ENCODE data around the gene NFILZ.

Gene NFILZ

DNA sequence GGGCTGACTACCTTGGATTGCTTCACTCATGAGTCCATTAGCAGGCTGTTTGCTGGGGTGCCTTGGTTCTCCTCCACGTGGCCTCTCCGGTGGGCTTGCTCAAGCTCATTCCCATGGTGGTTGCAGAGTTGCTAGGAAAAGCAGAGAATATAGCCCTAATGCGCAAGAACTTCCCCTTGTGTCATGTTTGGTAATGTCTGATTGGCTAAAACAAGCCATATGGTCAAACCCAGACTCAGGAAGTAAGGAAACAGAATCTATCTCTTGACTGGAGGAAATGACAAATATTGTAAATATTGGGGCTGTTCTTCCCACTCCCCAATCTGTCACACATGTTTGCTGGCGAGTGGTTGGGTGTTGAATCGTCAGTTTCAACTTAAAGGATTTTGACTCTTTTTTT is 12.1 kb downstream of the NFILZ start:
- FAIRE-seq, result no peak

DNA sequence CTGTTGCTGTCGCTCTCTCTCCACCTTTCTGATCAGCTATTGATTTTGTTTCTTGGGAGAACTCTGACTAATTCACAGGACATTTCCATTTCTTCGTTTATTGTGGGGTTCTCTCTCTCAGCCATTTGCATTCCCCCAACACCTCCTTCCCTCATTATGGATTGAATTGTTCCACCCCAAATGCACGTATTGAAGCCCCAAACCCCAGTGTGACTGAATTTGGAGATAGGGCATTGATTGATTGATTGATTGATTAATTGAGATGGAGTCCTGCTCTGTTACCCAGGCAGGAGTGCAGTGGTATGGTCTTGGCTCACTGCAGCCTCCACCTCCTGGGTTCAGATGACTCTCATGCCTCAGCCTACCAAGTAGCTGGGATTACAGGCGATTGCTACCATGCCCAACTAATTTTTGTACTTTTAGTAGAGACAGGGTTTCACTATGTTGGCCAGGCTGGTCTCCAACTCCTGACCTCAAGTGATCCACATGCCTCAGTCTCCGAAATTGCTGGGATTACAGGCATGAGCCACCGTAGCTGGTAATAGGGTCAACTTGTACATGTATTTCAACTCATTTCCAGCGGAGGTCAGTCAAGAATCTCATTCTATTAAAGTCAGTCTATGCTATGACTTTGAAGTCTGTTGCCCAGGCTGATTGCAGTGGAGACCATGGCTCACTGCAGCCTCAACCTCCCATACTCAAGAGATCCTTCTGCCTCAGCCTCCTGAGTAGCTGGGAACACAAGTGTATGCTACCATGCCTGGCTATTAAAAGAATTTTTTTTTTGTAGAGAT is 13.6 kb downstream of the NFILZ start:
- no peak for FAIRE-seq

DNA sequence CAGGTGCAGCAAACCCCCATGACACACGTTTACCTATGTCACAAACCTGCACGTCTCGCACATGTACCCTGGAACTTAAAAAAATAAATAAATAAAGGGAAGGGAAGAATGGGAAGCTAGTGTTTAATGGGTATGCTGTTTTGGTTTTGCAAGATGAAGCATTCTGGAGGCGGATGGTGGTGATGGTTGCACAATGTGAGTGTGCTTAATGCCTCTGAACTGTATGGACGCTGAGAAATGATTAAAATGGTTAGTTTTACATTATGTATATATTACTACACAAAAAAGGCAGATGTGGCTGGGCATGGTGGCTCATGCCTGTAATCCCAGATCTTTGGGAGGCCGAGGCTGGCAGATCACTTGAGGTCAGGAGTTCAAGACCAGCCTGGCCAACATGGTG is 17.8 kb downstream of the NFILZ start:
- FAIRE-seq, result no peak

DNA sequence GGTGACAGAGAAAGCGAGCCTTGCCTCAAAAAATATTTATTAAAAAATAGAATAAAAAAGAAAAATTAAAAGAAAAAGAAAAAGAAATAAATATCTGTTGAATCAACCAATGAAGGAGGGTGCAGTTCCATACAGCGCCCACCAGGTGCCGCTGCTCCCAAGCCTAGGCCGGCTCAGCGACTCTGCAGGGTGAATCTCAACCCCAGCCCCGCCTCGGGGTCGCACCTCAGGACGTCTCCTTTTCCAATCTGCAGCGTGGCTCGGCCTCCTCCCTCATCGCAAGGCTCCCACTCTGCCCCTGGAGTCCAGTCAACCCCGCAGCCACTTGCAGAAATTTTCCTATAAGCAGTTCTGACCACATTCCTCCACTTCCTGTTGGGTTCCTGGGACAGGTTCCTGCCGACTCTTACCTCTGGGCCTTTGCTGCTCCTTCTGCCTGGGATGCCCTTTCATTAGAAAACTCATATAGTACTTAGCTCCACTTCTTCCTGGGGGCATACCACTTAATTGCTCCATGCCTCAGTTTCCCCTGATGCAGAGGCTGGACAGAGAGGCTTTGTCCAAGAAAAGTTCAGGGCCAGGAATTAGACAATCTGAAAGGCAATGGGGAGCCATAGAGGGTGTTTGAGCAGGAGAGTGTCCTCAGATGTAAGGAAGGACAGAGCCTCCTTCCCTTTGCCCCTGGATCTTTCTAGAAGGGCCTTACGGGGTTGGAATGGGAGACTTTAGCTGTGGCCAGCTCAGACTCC is 24.3 kb downstream of the NFILZ start:
- no peak for FAIRE-seq

DNA sequence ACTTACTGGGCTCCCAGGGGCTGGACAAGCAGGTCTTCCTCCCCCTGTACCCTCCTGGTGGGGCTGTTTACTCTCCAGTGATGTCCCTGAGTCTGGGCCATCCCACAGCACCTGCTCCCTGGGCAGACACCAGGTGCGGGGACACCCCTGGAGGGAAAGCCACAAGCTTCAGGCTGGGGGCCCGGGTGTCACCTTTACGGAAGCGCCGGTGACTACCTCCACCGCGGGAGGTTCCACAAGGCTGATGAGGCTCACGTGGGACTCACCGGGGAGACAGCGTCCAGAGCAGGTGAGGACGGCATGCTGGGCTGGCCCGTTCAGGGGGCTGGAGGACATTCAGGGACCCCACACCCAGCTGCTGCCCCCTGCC is 24.9 kb downstream of the NFILZ start:
- FAIRE-seq, result no peak

DNA sequence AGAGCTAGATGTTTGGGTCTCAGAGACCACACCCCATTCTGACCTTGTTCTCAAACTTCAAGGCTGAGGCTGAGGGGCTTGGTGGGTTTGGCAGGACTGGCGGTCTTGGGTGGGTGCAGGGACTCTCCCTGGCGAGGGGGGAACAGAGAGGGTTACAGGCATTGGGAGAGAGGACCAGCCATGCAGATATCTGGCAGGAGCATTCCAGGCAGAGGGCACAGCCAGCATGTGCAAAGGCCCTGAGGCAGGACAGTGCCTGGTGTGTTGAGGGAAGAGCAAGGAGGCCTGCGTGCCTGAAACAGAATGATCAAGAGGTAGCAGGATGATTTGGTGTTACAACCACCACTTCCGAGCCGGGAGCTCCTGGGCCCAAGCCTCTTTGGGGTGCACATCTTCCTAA is 27.4 kb downstream of the NFILZ start:
- FAIRE-seq, result no peak

DNA sequence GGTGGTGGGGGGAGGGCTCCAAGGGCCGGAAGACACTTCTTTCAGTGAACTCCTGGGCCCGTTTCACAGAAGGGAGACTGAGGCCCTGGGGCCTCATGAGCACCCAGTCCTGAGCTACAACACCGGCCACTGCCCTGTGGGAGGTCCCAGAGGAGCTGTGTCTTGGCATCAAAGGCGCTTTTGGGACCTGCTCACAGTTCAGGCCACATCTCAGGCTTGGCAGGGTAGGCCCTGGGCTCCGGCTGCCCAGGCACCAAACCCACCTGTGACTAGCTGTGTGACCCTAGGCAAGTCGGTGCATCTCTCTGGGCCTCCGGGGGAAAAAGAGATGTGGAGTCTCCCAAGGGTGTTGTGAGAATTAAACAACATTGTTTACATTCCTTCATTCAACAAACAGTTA is 29.5 kb downstream of the NFILZ start:
- FAIRE-seq, result no peak

DNA sequence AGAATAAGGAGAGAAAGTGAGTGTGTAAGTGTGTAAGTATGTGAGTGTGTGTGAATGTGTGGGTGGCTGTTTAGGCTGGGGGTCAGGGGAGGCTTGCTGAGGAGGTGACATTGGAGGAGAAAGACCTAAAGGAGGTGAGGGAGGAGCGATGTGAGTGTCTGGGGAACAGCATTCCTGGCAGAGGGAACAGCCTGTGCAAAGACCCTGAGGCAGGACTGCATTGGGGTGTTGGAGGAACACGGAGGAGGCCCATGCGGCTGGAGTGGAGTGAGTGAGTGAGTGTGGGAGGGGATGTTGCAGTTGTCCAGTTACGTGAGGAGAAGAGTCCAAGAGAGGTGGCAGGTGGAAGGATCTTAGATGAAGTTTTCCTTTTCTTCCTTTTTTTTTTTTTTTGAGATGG is 31.8 kb downstream of the NFILZ start:
- no peak for FAIRE-seq

DNA sequence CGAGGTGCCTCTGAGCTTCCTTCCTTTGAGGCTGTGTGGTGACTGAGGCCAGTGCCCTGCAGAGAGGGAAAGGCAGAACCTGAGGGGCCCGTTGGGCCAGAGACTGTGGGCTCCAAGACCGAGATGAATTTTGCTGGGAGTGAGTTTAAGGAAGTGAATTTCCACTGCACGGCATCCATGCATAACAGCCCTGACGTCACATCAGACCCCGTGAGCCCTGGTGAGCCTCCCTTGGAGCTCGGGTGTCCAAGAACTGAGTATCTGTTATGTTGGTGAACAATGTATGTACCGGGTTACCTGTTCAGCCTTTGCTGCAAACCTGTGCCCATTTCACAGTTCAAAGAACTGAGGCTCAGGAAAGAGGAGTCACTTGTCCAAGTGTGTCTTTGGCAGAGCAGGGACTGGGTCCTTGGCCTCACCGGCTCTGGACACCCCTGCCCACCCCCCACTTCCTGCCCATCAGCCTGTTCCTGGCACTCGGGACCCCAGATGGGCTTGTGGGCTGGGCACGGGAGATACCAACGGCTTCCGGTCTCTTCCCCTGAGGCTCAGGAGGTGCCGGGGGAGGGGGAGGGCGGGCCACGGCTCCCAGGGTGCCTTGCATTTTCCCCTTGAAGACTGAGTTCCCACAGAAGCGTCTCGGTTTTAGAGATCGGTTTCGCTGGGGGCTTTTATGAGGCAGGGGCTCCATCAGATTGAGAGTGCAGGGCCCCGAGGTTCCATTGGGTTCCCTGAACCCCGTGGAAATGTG is 33.7 kb downstream of the NFILZ start:
- FAIRE-seq, result no peak

DNA sequence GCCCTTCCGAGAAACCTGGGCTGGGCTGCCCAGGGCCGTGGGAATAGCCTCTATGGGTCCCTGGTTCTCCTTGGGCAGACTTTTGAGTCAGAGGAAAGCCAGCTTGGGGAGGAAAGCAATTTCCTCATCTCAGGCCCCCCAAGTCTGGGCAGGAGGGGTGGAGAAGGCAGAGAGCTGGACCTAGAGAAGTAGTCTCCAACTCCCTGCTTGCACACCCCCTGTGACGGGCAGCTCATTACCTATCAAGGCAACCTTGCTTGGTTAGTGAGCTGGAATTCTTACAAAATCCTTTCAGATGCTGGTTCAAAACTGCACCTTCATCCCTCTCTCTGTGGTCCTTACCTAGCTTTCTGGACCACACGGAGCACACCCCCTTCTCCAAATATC is 34.2 kb downstream of the NFILZ start:
- no peak for FAIRE-seq

DNA sequence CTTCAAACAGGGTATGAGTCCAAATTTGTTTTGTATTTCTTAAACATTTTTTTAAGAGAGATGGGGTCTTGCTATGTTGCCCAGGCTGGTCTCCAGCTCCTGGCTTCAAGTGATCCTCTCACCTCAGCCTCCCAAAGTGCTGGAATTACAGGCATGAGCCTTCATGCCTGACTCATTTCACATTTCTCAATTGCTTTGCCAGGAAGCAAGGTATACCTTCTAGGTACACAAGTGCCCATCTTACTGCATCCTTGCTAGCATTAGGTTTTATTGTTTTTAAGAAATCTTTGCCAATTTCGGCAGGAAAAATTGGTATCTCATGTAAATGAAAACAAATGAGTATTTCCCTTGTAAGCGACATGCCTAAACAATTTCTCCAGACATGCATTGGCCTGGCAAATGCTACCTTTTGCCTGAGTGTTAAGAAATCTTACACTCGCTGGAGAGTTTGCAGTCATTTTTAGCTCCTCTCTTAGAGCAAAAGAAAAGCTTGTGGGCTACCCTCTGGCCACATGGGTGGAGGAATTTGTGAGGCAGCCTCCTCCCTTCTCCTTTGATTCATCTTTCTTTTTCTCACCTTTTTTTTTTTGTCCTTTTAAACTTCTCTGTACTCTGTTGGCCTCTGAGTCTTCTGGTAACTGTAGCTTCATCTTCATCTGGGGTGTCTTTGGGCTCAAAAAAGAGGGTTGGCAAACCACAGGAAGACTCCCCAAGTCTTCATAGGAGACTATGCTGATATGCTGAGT is 35.2 kb downstream of the NFILZ start:
- FAIRE-seq, result no peak

DNA sequence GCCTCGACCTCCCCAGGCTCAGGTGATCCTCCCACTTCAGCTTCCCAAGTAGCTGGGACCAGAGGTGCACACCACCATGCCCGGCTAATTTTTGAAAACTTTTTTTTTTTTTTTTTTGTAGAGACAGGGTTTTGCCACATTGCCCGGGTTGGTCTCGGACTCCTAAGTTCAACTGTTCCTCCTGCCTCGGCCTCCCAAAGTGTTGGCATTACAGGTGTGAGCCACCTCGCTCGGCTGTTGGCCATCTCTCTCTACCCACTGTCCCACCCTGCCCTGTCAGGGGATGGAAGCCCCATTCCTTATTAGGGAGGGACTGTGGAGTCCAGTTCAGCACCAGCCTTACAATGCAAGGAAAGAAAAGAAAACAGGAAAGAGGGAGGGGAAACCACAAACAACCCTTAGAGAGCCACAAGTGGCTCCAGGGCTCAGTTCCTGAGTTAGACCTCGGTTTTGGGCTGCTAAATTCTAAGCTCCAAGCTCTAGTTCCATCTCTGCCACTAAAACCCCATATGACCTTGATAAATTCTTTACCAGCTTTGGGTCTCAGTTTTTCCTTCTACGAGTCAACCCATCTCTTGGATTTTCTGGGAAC is 36.5 kb downstream of the NFILZ start:
- no peak for FAIRE-seq

DNA sequence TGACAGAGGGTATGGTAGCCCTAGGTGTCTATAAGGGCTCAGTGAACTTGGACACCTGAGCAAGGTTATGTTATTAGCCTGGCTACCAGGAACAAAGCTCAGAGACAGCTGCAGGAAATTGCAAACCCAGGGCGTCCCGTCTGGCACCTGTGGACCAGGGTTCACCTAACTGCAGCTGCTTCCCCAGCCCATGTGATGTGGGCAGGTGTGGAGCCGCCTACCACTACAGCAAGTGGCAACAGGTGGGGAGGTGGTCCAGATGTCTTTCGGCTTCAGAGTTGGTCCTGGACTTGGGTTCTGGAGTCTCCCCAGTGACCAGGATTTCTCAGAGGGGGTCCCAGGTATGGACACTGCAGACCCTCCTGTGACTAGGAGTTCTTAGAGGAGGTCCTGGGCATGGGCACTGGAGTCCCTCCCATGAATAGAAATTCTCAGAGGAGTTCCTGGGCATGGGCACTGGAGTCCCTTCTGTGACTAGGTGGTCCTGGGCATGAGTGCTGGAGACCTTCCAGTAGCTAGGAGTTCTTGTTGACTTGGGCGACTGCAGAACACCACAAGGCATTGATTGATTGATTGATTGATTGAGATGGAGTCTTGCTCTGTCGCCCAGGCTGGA is 43.0 kb downstream of the NFILZ start:
- no peak for FAIRE-seq

DNA sequence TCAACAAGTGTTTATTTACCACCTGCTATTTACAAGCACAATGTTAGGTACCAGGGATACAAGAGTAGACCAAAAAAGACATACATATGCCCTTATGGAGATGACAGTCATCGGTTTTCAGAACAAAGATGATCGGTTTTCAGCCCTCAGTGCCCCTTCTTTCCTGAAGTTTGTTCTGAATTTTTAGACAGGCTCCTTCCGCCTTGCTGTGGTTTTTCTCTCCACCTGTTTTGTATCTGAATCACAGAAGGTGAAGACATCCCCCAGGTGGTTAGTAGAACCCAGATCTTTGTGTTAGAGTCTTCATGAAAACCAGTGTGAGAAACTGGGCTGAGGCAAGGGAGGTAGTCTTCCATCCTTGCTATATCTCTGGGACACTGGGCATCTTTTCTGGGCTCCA is 44.6 kb downstream of the NFILZ start:
- FAIRE-seq, result no peak

DNA sequence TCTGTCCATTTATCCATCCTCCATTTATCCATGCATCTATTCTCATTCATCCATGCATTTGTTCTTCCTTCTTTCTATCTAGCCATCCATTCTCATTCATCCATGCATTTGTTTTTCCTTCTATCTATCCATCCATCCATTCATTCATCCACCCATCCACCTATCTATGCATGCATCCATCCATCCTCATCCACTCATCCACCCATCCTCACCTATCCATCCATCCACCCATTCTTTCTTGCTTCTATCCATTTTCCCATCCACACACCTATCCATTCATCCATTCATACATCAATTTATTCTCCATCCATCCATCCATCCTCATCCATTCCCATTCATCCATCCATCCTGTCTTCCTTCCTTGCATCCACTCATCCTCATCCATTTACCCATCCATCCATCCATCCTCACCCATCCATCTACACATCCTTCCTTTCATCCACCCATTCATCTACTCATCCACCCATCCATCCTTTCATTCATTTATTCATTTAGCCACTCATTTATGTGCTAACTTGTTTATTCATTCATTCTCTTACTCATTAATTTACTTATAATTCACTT is 47.9 kb downstream of the NFILZ start:
- no peak for FAIRE-seq

Data from endometrium (tissue), 2 donors.